B cell (primary cell): ENCODE data around the gene NTN3. TPM values are rescaled to one million over a fixed set of nuclear protein-coding genes. Genes with fewer than 3 reads are reported as not detected.

ENCODE experiments used
- ATAC-seq: fragments of 200-7000 bp; cut with Tn5 transposase; one replicate; pipeline ENCODE4 v1.10.0; 2021; ENCODE audit warnings: low read depth, mild to moderate bottlenecking, moderate number of reproducible peaks, moderate library complexity
- CTCF ChIA-PET: fragments of 350-600 bp; sonication (Branson Sonifier 250); formaldehyde crosslinking; loops from one replicate; lab custom pipeline; 2021; ENCODE audit warnings: antibody characterized with exemption, inconsistent platforms; lab: Charles Lee
- POLR2A ChIA-PET: fragments of 350-600 bp; sonication (Branson Sonifier 250); formaldehyde crosslinking; loops from one replicate; lab custom pipeline; 2021; ENCODE audit warnings: antibody characterized with exemption; lab: Charles Lee
- DNase-seq: peaks from one replicate; pipeline ENCODE4 v3.0.0; 2013
- H2AFZ ChIP-seq: 2 replicates; pipeline ENCODE4 v1.6.1; 2012; ENCODE audit warnings: mild to moderate bottlenecking, low read depth, low read length; ENCODE audit not compliant: insufficient read depth, poor library complexity, severe bottlenecking
- H3K27ac ChIP-seq, 2 donors: 1 replicate in 1 of 2; 2 replicates in 1 of 2; pipeline ENCODE4 v1.5.1; 2012 to 2013; ENCODE audit warnings: low read length in 2 of 2, mild to moderate bottlenecking in 2 of 2, moderate library complexity in 1 of 2
- H3K27me3 ChIP-seq, 4 experiments: fragments of 200-600 bp in 1 of 4; sonication (generic) in 1 of 4; replicated peaks in 1 of 4; 1 replicate in 2 of 4; 2 replicates in 2 of 4; pipeline versions ENCODE4 v1.6.1 to v1.7.0; 2013 to 2016; ENCODE audit warnings: low read length in 3 of 4, mild to moderate bottlenecking in 2 of 4, mixed read lengths in 1 of 4, moderate library complexity in 1 of 4; ENCODE audit not compliant: insufficient read depth in 4 of 4, control insufficient read depth in 3 of 4; ENCODE audit errors: control extremely low read depth in 1 of 4
- H3K36me3 ChIP-seq, 2 experiments: replicated peaks in 1 of 2; 1 replicate in 1 of 2; 2 replicates in 1 of 2; pipeline versions ENCODE4 v1.6.1 to v1.7.1; 2013; ENCODE audit warnings: low read length in 1 of 2; ENCODE audit not compliant: insufficient read depth in 2 of 2, control insufficient read depth in 1 of 2; ENCODE audit errors: control extremely low read depth in 1 of 2, extremely low read depth in 1 of 2
- H3K4me1 ChIP-seq, 2 donors: fragments of 200-600 bp in 1 of 2; sonication (generic) in 1 of 2; 1 replicate in 1 of 2; 2 replicates in 1 of 2; pipeline versions ENCODE4 v1.5.1 to v1.6.1; 2013 to 2017; ENCODE audit warnings: low read length in 2 of 2; ENCODE audit not compliant: control insufficient read depth in 2 of 2, insufficient read depth in 2 of 2
- H3K4me2 ChIP-seq: replicated peaks from 2 replicates; pipeline ENCODE3; 2012; ENCODE audit warnings: mild to moderate bottlenecking, low read depth, low read length; ENCODE audit not compliant: poor library complexity, severe bottlenecking
- H3K4me3 ChIP-seq, 5 experiments: fragments of 200-600 bp in 1 of 5; sonication (generic) in 1 of 5; 1 replicate in 3 of 5; 2 replicates in 2 of 5; pipeline versions ENCODE4 v1.5.1 to v1.7.0; 2011 to 2016; ENCODE audit warnings: low read length in 4 of 5, mild to moderate bottlenecking in 4 of 5, low read depth in 2 of 5, control low read depth in 1 of 5, moderate library complexity in 1 of 5; ENCODE audit not compliant: insufficient read depth in 1 of 5; ENCODE audit errors: control extremely low read depth in 1 of 5, extremely low read depth in 1 of 5
- H3K79me2 ChIP-seq: fragments of 200-600 bp; sonication (generic); one replicate; pipeline ENCODE4 v1.6.0; 2016; ENCODE audit warnings: low read length; ENCODE audit not compliant: control insufficient read depth, insufficient read depth
- H3K9ac ChIP-seq: fragments of 200-600 bp; sonication (generic); 2 replicates; pipeline ENCODE4 v1.6.1; 2017; ENCODE audit warnings: mild to moderate bottlenecking, low read length, moderate library complexity
- H3K9me3 ChIP-seq, 3 donors: one replicate each; pipeline versions ENCODE4 v1.6.1 to v1.7.1; 2013; ENCODE audit warnings: low read length in 2 of 3; ENCODE audit not compliant: control insufficient read depth in 2 of 3, insufficient read depth in 1 of 3; ENCODE audit errors: control extremely low read depth in 1 of 3
- H4K20me1 ChIP-seq: 2 replicates; pipeline ENCODE4 v1.6.0; 2012; ENCODE audit warnings: mild to moderate bottlenecking, low read length; ENCODE audit not compliant: insufficient read depth, control insufficient read depth, poor library complexity, severe bottlenecking
- H3K27ac Mint-ChIP-seq: one replicate; pipeline ENCODE4 v1.8.0; 2021; ENCODE audit warnings: mixed read lengths
- H3K27me3 Mint-ChIP-seq: one replicate; pipeline ENCODE4 v1.8.0; 2021; ENCODE audit warnings: mixed read lengths
- H3K4me1 Mint-ChIP-seq: one replicate; pipeline ENCODE4 v1.8.0; 2021; ENCODE audit warnings: mixed read lengths
- H3K4me3 Mint-ChIP-seq: one replicate; pipeline ENCODE4 v1.8.0; 2021; ENCODE audit warnings: mixed read lengths
- H3K9me3 Mint-ChIP-seq: one replicate; pipeline ENCODE4 v1.8.0; 2022; ENCODE audit warnings: mixed read lengths; ENCODE audit not compliant: insufficient read depth
- CTCF ChIP-seq: fragments of 200-600 bp; IDR thresholded peaks from one replicate; pipeline ENCODE4 v1.8.0; 2022; ENCODE audit warnings: antibody characterized with exemption, mild to moderate bottlenecking
- EZH2 ChIP-seq: IDR thresholded peaks from 2 replicates; pipeline ENCODE4 v1.6.1; 2012; ENCODE audit warnings: borderline replicate concordance, low read depth, mild to moderate bottlenecking, moderate library complexity, low read length; ENCODE audit not compliant: insufficient read depth, poor library complexity, severe bottlenecking
- WGBS: methylation state at CpG from one replicate; pipeline ENCODE4 v1.1.5; 2013; ENCODE audit warnings: missing lambda C conversion rate; ENCODE audit not compliant: insufficient coverage; 5-methylcytosine and 5-hydroxymethylcytosine counted together
- intact Hi-C: fragments of 100-400 bp; cut with micrococcal nuclease; formaldehyde crosslinking; loops from one replicate; pipeline ENCODE4 v1.10.0; 2022
- polyA plus RNA-seq: library from polyadenylated mRNA; depleted of rRNA; stranded (reverse); fragments of >200 nt; gene quantifications from 2 replicates; pipeline ENCODE4 v1.2.3, GENCODE V29; 2012
- total RNA-seq, 2 donors: library from RNA; stranded (reverse); fragments of 120-200 nt in 1 of 2; gene quantifications; 1 replicate in 1 of 2; 2 replicates in 1 of 2; pipeline versions ENCODE4 v1.2.3 to v1.2.4, GENCODE V29; 2013 to 2022

The NTN3 gene
- total and polyA plus RNA-seq, 2 donors (not counting 1 experiment from before 2014, with no cell fraction given), result not detected

GRCh38 chr16:2472488-2472864, 1.4 kb downstream of the NTN3 start:
- peaks cover 62 to 68% of the 10 kb centered on the region in 2 donors for H3K4me1 ChIP-seq
- peak overlapping the region; percentile 81 for H3K4me3 Mint-ChIP-seq
- H3K27ac Mint-ChIP-seq, result no peak overlapping the region
- DNase-seq (no peak), ATAC-seq (no peak)
- TF ChIP-seq CTCF (no peak), EZH2 (no peak)
- intact Hi-C loops, result no loop called here
- CTCF ChIA-PET, result interaction anchor here (1.5 to 3.2 kb wide), 3 partner anchors 15 to 42 kb away, joined by 4 to 13 read pairs (median 11); partner anchors contain the start of gene CCNF
- peaks cover 0 to 46% (median 33%) of the 10 kb centered on the region in 4 experiments for H3K27me3 ChIP-seq
- POLR2A ChIA-PET, result no interaction called here
- peaks cover 21% of the 10 kb centered on the region for H3K79me2 ChIP-seq
- peak overlapping the region; percentile 100 for H3K4me2 ChIP-seq
- no peak overlapping the region for H3K9ac ChIP-seq
- peaks cover 22% of the 10 kb centered on the region for H3K27me3 Mint-ChIP-seq
- 96% methylated on average over 27 of the region's 27 CpGs for WGBS
- H3K9me3 Mint-ChIP-seq, result no peaks in the 10 kb centered on the region
- H4K20me1 ChIP-seq, result peaks cover 38% of the 10 kb centered on the region
- no peak overlapping the region for H3K4me3 ChIP-seq
- peaks cover 46% of the 10 kb centered on the region for H3K4me1 Mint-ChIP-seq
- H3K27ac ChIP-seq, result no peak overlapping the region
- H3K9me3 ChIP-seq, result no peaks in the 10 kb centered on the region
- no peak overlapping the region for H2AFZ ChIP-seq
- no peaks in the 10 kb centered on the region for H3K36me3 ChIP-seq

GRCh38 chr16:2472885-2473445, 1.9 kb downstream of the NTN3 start:
- ATAC-seq, result no peak
- no peak overlapping the region for H3K27ac ChIP-seq
- no peak for TF ChIP-seq CTCF
- TF ChIP-seq EZH2, result no peak
- H3K27me3 ChIP-seq, result peaks cover 0 to 46% (median 33%) of the 10 kb centered on the region in 4 experiments
- Mint-ChIP-seq H3K9me3 (no peaks in the 10 kb centered on the region), H3K4me1 (peaks cover 46% of the 10 kb centered on the region), H3K27ac (no peak overlapping the region), H3K27me3 (peaks cover 22% of the 10 kb centered on the region), H3K4me3 (peak overlapping the region; percentile 81)
- peaks cover 26% of the 10 kb centered on the region for H3K79me2 ChIP-seq
- ChIA-PET POLR2A (no interaction called here), CTCF (interaction anchor here (1.4 to 3.2 kb wide), 3 partner anchors 14 to 43 kb away, joined by 3 to 13 read pairs (median 11); partner anchors contain the start of gene CCNF)
- peak overlapping the region; percentile 26 for H3K9ac ChIP-seq
- 89% methylated on average over 11 of the region's 14 CpGs for WGBS
- peaks cover 43% of the 10 kb centered on the region for H4K20me1 ChIP-seq
- no peak for DNase-seq
- H3K4me2 ChIP-seq, result peak overlapping the region; percentile 100
- H3K9me3 ChIP-seq, result no peaks in the 10 kb centered on the region
- H3K4me3 ChIP-seq, result no peak overlapping the region
- peak overlapping the region; percentile 89 for H2AFZ ChIP-seq
- H3K36me3 ChIP-seq, result no peaks in the 10 kb centered on the region
- intact Hi-C loops, result no loop called here
- peaks cover 61 to 63% of the 10 kb centered on the region in 2 donors for H3K4me1 ChIP-seq
